GM23338 (cell line): ENCODE data around the gene MACIR. TPM values are rescaled to one million over a fixed set of nuclear protein-coding genes. Genes with fewer than 3 reads are reported as not detected.

Experiments
- ATAC-seq: fragments of 200-7000 bp; cut with Tn5 transposase; 3 replicates; pipeline ENCODE4 v1.9.1; 2020
- DNase-seq: peaks from one replicate; pipeline ENCODE4 v3.0.0-alpha.2; 2015; ENCODE audit warnings: low spot score
- H2AFZ ChIP-seq: fragments of 200-600 bp; sonication (generic); 2 replicates; pipeline ENCODE4 v1.8.0; 2016; ENCODE audit warnings: antibody characterized with exemption, mild to moderate bottlenecking, moderate library complexity
- H3F3A ChIP-seq: fragments of 200-600 bp; sonication (generic); replicated peaks from 2 replicates; pipeline ENCODE4 v1.8.0; 2017; ENCODE audit warnings: antibody characterized with exemption, mixed run types, low read depth
- H3K27ac ChIP-seq: fragments of 200-600 bp; sonication (generic); 2 replicates; pipeline ENCODE4 v1.6.1; 2016; ENCODE audit warnings: low read depth
- H3K27me3 ChIP-seq: fragments of 200-600 bp; sonication (generic); 2 replicates; pipeline ENCODE4 v1.8.0; 2016; ENCODE audit warnings: mild to moderate bottlenecking, mixed run types, moderate library complexity; ENCODE audit not compliant: insufficient read depth
- H3K36me3 ChIP-seq: fragments of 200-600 bp; sonication (generic); 2 replicates; pipeline ENCODE4 v1.8.0; 2016; ENCODE audit warnings: mild to moderate bottlenecking; ENCODE audit not compliant: insufficient read depth
- H3K4me1 ChIP-seq: fragments of 200-600 bp; sonication (generic); 2 replicates; pipeline ENCODE4 v1.8.0; 2016; ENCODE audit warnings: mild to moderate bottlenecking, moderate library complexity; ENCODE audit not compliant: insufficient read depth
- H3K4me2 ChIP-seq: fragments of 200-600 bp; sonication (generic); 2 replicates; pipeline ENCODE4 v1.7.1; 2017; ENCODE audit warnings: mixed run types
- H3K4me3 ChIP-seq: fragments of 200-600 bp; sonication (generic); 2 replicates; pipeline ENCODE4 v1.6.1; 2016; ENCODE audit warnings: mixed run types
- H3K79me2 ChIP-seq: fragments of 200-600 bp; sonication (generic); replicated peaks from 2 replicates; pipeline ENCODE4 v1.8.0; 2017; ENCODE audit warnings: mild to moderate bottlenecking; ENCODE audit not compliant: insufficient read depth
- H3K9me2 ChIP-seq: fragments of 200-600 bp; sonication (generic); 2 replicates; pipeline ENCODE4 v1.8.0; 2017; ENCODE audit not compliant: insufficient read depth
- H4K20me1 ChIP-seq: fragments of 200-600 bp; sonication (generic); replicated peaks from 2 replicates; pipeline ENCODE4 v1.8.0; 2017; ENCODE audit warnings: mild to moderate bottlenecking; ENCODE audit not compliant: insufficient read depth
- H3K27ac Mint-ChIP-seq: 2 replicates; pipeline ENCODE4 v1.8.0; 2020; ENCODE audit warnings: inconsistent platforms, mild to moderate bottlenecking, moderate library complexity, mixed read lengths
- H3K27me3 Mint-ChIP-seq: 3 replicates; pipeline ENCODE4 v1.8.0; 2022; ENCODE audit warnings: low read depth, mild to moderate bottlenecking, moderate library complexity, mixed read lengths, inconsistent platforms; ENCODE audit not compliant: insufficient read depth, poor library complexity
- H3K36me3 Mint-ChIP-seq: 3 replicates; pipeline ENCODE4 v1.8.0; 2021; ENCODE audit warnings: low read depth, mild to moderate bottlenecking, inconsistent platforms, moderate library complexity, mixed read lengths
- H3K4me1 Mint-ChIP-seq: 3 replicates; pipeline ENCODE4 v1.8.0; 2020; ENCODE audit warnings: mild to moderate bottlenecking, inconsistent platforms, mixed read lengths
- H3K4me3 Mint-ChIP-seq: 3 replicates; pipeline ENCODE4 v1.8.0; 2021; ENCODE audit warnings: moderate library complexity, mild to moderate bottlenecking, inconsistent platforms, mixed read lengths
- H3K9me3 Mint-ChIP-seq: 3 replicates; pipeline ENCODE4 v1.8.0; 2020; ENCODE audit warnings: moderate library complexity, mild to moderate bottlenecking, inconsistent platforms, mixed read lengths
- CREB1 ChIP-seq: fragments of 250-450 bp; sonication (Bioruptor Pico); IDR thresholded peaks from 2 replicates; pipeline ENCODE4 v1.5.0; 2020; ENCODE audit warnings: low read depth, mild to moderate bottlenecking, moderate library complexity
- CTCF ChIP-seq, 2 experiments: fragments of 200-600 bp in 1 of 2; sonication (generic) in 1 of 2; conservative IDR thresholded peaks; 2 replicates each; pipeline versions ENCODE4 v1.5.1 to v1.6.1; 2016 to 2017; ENCODE audit warnings: antibody characterized with exemption in 2 of 2, low read depth in 2 of 2, mild to moderate bottlenecking in 2 of 2, moderate library complexity in 1 of 2
- ETS1 ChIP-seq: IDR thresholded peaks from 2 replicates; pipeline ENCODE4 v1.6.1; 2016; ENCODE audit warnings: antibody characterized with exemption
- EZH2 ChIP-seq: fragments of 200-600 bp; sonication (generic); IDR thresholded peaks from one replicate; pipeline ENCODE4 v1.8.0; 2017; ENCODE audit warnings: antibody characterized with exemption, mild to moderate bottlenecking, low read depth; ENCODE audit not compliant: unreplicated experiment
- EZH2phosphoT487 ChIP-seq: fragments of 200-600 bp; sonication (generic); IDR thresholded peaks from one replicate; pipeline ENCODE4 v1.8.1; 2018; ENCODE audit warnings: antibody characterized with exemption; ENCODE audit not compliant: unreplicated experiment
- JUNB ChIP-seq: IDR thresholded peaks from one replicate; pipeline ENCODE4 v1.6.1; 2016; ENCODE audit warnings: antibody characterized with exemption; ENCODE audit not compliant: unreplicated experiment
- NANOG ChIP-seq: IDR thresholded peaks from 2 replicates; pipeline ENCODE4 v1.6.1; 2016; ENCODE audit warnings: antibody characterized with exemption, borderline replicate concordance
- POLR2AphosphoS5 ChIP-seq: IDR thresholded peaks from 2 replicates; pipeline ENCODE4 v1.6.1; 2016; ENCODE audit warnings: antibody characterized with exemption, low read depth
- REST ChIP-seq: IDR thresholded peaks from one replicate; pipeline ENCODE4 v1.6.1; 2018; ENCODE audit warnings: antibody characterized with exemption; ENCODE audit not compliant: unreplicated experiment
- STAT1 ChIP-seq: IDR thresholded peaks from one replicate; pipeline ENCODE4 v1.6.1; 2016; ENCODE audit warnings: antibody characterized with exemption; ENCODE audit not compliant: unreplicated experiment
- ZNF114 ChIP-seq: fragments of 250-450 bp; sonication (Bioruptor Pico); IDR thresholded peaks from 2 replicates; pipeline ENCODE4 v1.5.0; 2020; ENCODE audit warnings: mild to moderate bottlenecking, moderate library complexity
- ZNF331 ChIP-seq: fragments of 250-450 bp; sonication (Bioruptor Pico); IDR thresholded peaks from 2 replicates; pipeline ENCODE4 v1.5.0; 2020; ENCODE audit warnings: low read depth, mild to moderate bottlenecking, moderate library complexity
- ZNF462 ChIP-seq: fragments of 250-450 bp; sonication (Bioruptor Pico); IDR thresholded peaks from 2 replicates; pipeline ENCODE4 v1.5.0; 2020; ENCODE audit warnings: mild to moderate bottlenecking, moderate library complexity
- polyA plus RNA-seq: library from polyadenylated mRNA; unstranded; fragments of >200 nt; fragmentation: Nextera tagmentation; extraction: Ambion mirVana; gene quantifications from 2 replicates; pipeline ENCODE4 v1.2.1, GENCODE V29; 2016
- total RNA-seq: library from RNA; depleted of rRNA; stranded (reverse); fragments of >200 nt; shearing (Covaris generic); gene quantifications from 2 replicates; pipeline ENCODE4 v1.2.3, GENCODE V29; 2014

MACIR gene
- total and polyA plus RNA-seq, 2 experiments from 2014 or later = 11.7 to 27.6 TPM

- TF ChIP-seq CREB1 (CRISPR knock-in tag) = no peak
- no peak for TF ChIP-seq CTCF (conservative IDR thresholded peaks at IDR 0.05; ENCODE audit: low read depth in 2 of 2)
- TF ChIP-seq REST = no peak
- no peak for TF ChIP-seq ZNF331
- no peak for TF ChIP-seq EZH2phosphoT487
- no peak for TF ChIP-seq ZNF462 (CRISPR knock-in tag)
- TF ChIP-seq POLR2AphosphoS5 = no peak
- TF ChIP-seq EZH2 = no peak
- no peak for TF ChIP-seq STAT1
- no peak for TF ChIP-seq ZNF114 (CRISPR knock-in tag)
- no peak for TF ChIP-seq JUNB
- no peak for TF ChIP-seq ETS1
- TF ChIP-seq NANOG = no peak
- Mint-ChIP-seq H3K4me1 (peaks cover 5% of the 10 kb centered on the region; the same call in 2 of the 3 replicates), H3K27ac (no peak overlapping the region), H3K9me3 (no peaks in the 10 kb centered on the region), H3K27me3 (peaks cover 3% of the 10 kb centered on the region), H3K36me3 (no peaks in the 10 kb centered on the region), H3K4me3 (no peak overlapping the region)
- Histone ChIP-seq H2AFZ (no peak overlapping the region), H3K36me3 (no peaks in the 10 kb centered on the region), H3K4me1 (no peaks in the 10 kb centered on the region), H4K20me1 (no peaks in the 10 kb centered on the region), H3K4me3 (no peak overlapping the region), H3F3A (no peaks in the 10 kb centered on the region), H3K27ac (no peak overlapping the region), H3K4me2 (no peak overlapping the region), H3K79me2 (peaks cover 5% of the 10 kb centered on the region), H3K9me2 (no peaks in the 10 kb centered on the region), H3K27me3 (no peaks in the 10 kb centered on the region)
- DNase-seq (no peak), ATAC-seq (no peak)
Observed at GRCh38 chr5:103254921-103255320, 3.6 kb upstream of the MACIR start.
